H9 (cell line): ENCODE results near the gene FCHSD2. TPM values are rescaled to one million over a fixed set of nuclear protein-coding genes. Genes with fewer than 3 reads are reported as not detected.

Experiments used
- DNase-seq: peaks from one replicate; pipeline ENCODE4 v3.0.0-alpha.2; 2017
- H2AFZ ChIP-seq: one replicate; pipeline ENCODE4 v1.6.1; 2013; ENCODE audit warnings: mild to moderate bottlenecking, low read length, control low read depth, moderate library complexity
- H2AK5ac ChIP-seq: 2 replicates; pipeline ENCODE4 v1.6.1; 2013; ENCODE audit warnings: low read length, control low read depth, mixed read lengths; ENCODE audit not compliant: insufficient read length
- H2BK120ac ChIP-seq: one replicate; pipeline ENCODE4 v1.6.1; 2013; ENCODE audit warnings: low read depth, mild to moderate bottlenecking, low read length, control low read depth, inconsistent platforms; ENCODE audit not compliant: poor library complexity, severe bottlenecking
- H2BK12ac ChIP-seq: 2 replicates; pipeline ENCODE4 v1.6.1; 2013; ENCODE audit warnings: low read length, control low read depth, mixed read lengths, low read depth; ENCODE audit not compliant: insufficient read length
- H2BK15ac ChIP-seq: 2 replicates; pipeline ENCODE4 v1.6.1; 2013; ENCODE audit warnings: low read depth, low read length, control low read depth
- H2BK20ac ChIP-seq: one replicate; pipeline ENCODE4 v1.6.1; 2013; ENCODE audit warnings: low read depth, mild to moderate bottlenecking, low read length, control low read depth, inconsistent platforms; ENCODE audit not compliant: poor library complexity, severe bottlenecking
- H2BK5ac ChIP-seq: 2 replicates; pipeline ENCODE4 v1.6.1; 2013; ENCODE audit warnings: low read length, control low read depth, mixed read lengths; ENCODE audit not compliant: insufficient read length
- H3K14ac ChIP-seq: 2 replicates; pipeline ENCODE4 v1.6.1; 2013; ENCODE audit warnings: low read length, control low read depth; ENCODE audit not compliant: insufficient read depth
- H3K18ac ChIP-seq: 2 replicates; pipeline ENCODE4 v1.6.1; 2013; ENCODE audit warnings: low read depth, mild to moderate bottlenecking, mixed read lengths, low read length, control low read depth; ENCODE audit not compliant: insufficient read length
- H3K23ac ChIP-seq: 2 replicates; pipeline ENCODE4 v1.6.1; 2013; ENCODE audit warnings: low read length, control low read depth, mixed read lengths, low read depth; ENCODE audit not compliant: insufficient read length
- H3K23me2 ChIP-seq: 2 replicates; pipeline ENCODE4 v1.6.1; 2013; ENCODE audit warnings: low read depth, mild to moderate bottlenecking, mixed read lengths, low read length, control low read depth; ENCODE audit not compliant: insufficient read length, poor library complexity, severe bottlenecking
- H3K27ac ChIP-seq: 2 replicates; pipeline ENCODE4 v1.5.1; 2013; ENCODE audit warnings: low read length, control low read depth, mixed read lengths, low read depth; ENCODE audit not compliant: insufficient read length
- H3K27me3 ChIP-seq: 2 replicates; pipeline ENCODE4 v1.6.1; 2013; ENCODE audit warnings: low read length, control low read depth, inconsistent platforms; ENCODE audit not compliant: insufficient read depth
- H3K4ac ChIP-seq: 2 replicates; pipeline ENCODE4 v1.6.1; 2013; ENCODE audit warnings: low read depth, mild to moderate bottlenecking, control low read depth, inconsistent platforms, low read length, moderate library complexity
- H3K4me1 ChIP-seq: 2 replicates; pipeline ENCODE4 v1.6.1; 2013; ENCODE audit warnings: low read length, control low read depth, inconsistent platforms; ENCODE audit not compliant: insufficient read depth
- H3K4me2 ChIP-seq: 2 replicates; pipeline ENCODE4 v1.6.1; 2013; ENCODE audit warnings: low read length, control low read depth, mixed read lengths; ENCODE audit not compliant: insufficient read length, insufficient read depth
- H3K56ac ChIP-seq: 2 replicates; pipeline ENCODE4 v1.6.1; 2013; ENCODE audit warnings: low read depth, mild to moderate bottlenecking, mixed read lengths, low read length, control low read depth; ENCODE audit not compliant: insufficient read length
- H3K79me1 ChIP-seq: 2 replicates; pipeline ENCODE4 v1.6.1; 2013; ENCODE audit warnings: low read depth, mild to moderate bottlenecking, moderate library complexity, low read length, control low read depth, inconsistent platforms; ENCODE audit not compliant: insufficient read depth, poor library complexity, severe bottlenecking
- H3K79me2 ChIP-seq: 2 replicates; pipeline ENCODE4 v1.6.1; 2013; ENCODE audit warnings: low read length, control low read depth, inconsistent platforms; ENCODE audit not compliant: insufficient read depth
- H3K9ac ChIP-seq: 2 replicates; pipeline ENCODE4 v1.6.1; 2013; ENCODE audit warnings: low read length, control low read depth, mixed read lengths; ENCODE audit not compliant: insufficient read length; ENCODE audit errors: extremely low read depth
- H3K9me3 ChIP-seq: one replicate; pipeline ENCODE4 v1.6.1; 2013; ENCODE audit warnings: low read depth, low read length, inconsistent platforms; ENCODE audit not compliant: control insufficient read depth
- H3T11ph ChIP-seq: one replicate; pipeline ENCODE4 v1.6.1; 2013; ENCODE audit warnings: mild to moderate bottlenecking, low read length, control low read depth, inconsistent platforms
- H4K20me1 ChIP-seq: one replicate; pipeline ENCODE4 v1.6.1; 2013; ENCODE audit not compliant: control insufficient read depth, insufficient read length, insufficient read depth
- H4K5ac ChIP-seq: 2 replicates; pipeline ENCODE4 v1.6.1; 2013; ENCODE audit warnings: low read depth, mild to moderate bottlenecking, mixed read lengths, low read length, control low read depth; ENCODE audit not compliant: insufficient read length
- H4K8ac ChIP-seq: replicated peaks from 2 replicates; pipeline ENCODE4 v1.6.1; 2013; ENCODE audit warnings: low read length, control low read depth, mixed read lengths, low read depth; ENCODE audit not compliant: insufficient read length
- H4K91ac ChIP-seq: 2 replicates; pipeline ENCODE4 v1.6.1; 2013; ENCODE audit warnings: low read depth, mild to moderate bottlenecking, moderate library complexity, mixed read lengths, low read length, control low read depth; ENCODE audit not compliant: insufficient read length
- H3K27ac Mint-ChIP-seq, 3 experiments: 2 replicates in 2 of 3; 3 replicates in 1 of 3; pipeline ENCODE4 v1.8.0; 2020 to 2021; ENCODE audit warnings: mixed read lengths in 3 of 3, mild to moderate bottlenecking in 1 of 3, moderate library complexity in 1 of 3
- H3K27me3 Mint-ChIP-seq: 2 replicates; pipeline ENCODE4 v1.8.0; 2021; ENCODE audit warnings: low read depth, mild to moderate bottlenecking, moderate library complexity, mixed read lengths
- H3K36me3 Mint-ChIP-seq, 3 experiments: 2 replicates in 2 of 3; 3 replicates in 1 of 3; pipeline ENCODE4 v1.8.0; 2020 to 2021; ENCODE audit warnings: low read depth in 3 of 3, mixed read lengths in 3 of 3; ENCODE audit not compliant: insufficient read depth in 1 of 3
- H3K4me1 Mint-ChIP-seq, 2 experiments: 2 replicates each; pipeline ENCODE4 v1.8.0; 2020; ENCODE audit warnings: mixed read lengths in 2 of 2
- H3K4me3 Mint-ChIP-seq, 2 experiments: 2 replicates in 1 of 2; 3 replicates in 1 of 2; pipeline ENCODE4 v1.8.0; 2020 to 2021; ENCODE audit warnings: mild to moderate bottlenecking in 2 of 2, mixed read lengths in 2 of 2, moderate library complexity in 1 of 2
- H3K9me3 Mint-ChIP-seq, 2 experiments: 2 replicates in 1 of 2; 3 replicates in 1 of 2; pipeline ENCODE4 v1.8.0; 2020; ENCODE audit warnings: mild to moderate bottlenecking in 2 of 2, mixed read lengths in 2 of 2, moderate library complexity in 1 of 2
- WGBS: extraction: QIAGEN DNeasy Blood & Tissue Kit; methylation state at CpG from one replicate; pipeline ENCODE4 v1.1.7; 2013; ENCODE audit warnings: missing lambda C conversion rate, low lambda C conversion rate, mixed read lengths; ENCODE audit not compliant: insufficient read length; ENCODE audit errors: extremely low coverage; 5-methylcytosine and 5-hydroxymethylcytosine counted together
- total RNA-seq: library from RNA; stranded (reverse); gene quantifications from 2 replicates; pipeline ENCODE4 v1.2.1, GENCODE V29; 2021
- TF ChIP-seq, protein P1 (sequence below): fragments of 200-600 bp; sonication (generic); conservative IDR thresholded peaks from 3 replicates; pipeline ENCODE4 v1.8.0; 2021; ENCODE audit warnings: antibody characterized with exemption, mild to moderate bottlenecking

FCHSD2 gene
- total RNA-seq, 1 experiment from 2014 or later = 17.8 TPM

DNA sequence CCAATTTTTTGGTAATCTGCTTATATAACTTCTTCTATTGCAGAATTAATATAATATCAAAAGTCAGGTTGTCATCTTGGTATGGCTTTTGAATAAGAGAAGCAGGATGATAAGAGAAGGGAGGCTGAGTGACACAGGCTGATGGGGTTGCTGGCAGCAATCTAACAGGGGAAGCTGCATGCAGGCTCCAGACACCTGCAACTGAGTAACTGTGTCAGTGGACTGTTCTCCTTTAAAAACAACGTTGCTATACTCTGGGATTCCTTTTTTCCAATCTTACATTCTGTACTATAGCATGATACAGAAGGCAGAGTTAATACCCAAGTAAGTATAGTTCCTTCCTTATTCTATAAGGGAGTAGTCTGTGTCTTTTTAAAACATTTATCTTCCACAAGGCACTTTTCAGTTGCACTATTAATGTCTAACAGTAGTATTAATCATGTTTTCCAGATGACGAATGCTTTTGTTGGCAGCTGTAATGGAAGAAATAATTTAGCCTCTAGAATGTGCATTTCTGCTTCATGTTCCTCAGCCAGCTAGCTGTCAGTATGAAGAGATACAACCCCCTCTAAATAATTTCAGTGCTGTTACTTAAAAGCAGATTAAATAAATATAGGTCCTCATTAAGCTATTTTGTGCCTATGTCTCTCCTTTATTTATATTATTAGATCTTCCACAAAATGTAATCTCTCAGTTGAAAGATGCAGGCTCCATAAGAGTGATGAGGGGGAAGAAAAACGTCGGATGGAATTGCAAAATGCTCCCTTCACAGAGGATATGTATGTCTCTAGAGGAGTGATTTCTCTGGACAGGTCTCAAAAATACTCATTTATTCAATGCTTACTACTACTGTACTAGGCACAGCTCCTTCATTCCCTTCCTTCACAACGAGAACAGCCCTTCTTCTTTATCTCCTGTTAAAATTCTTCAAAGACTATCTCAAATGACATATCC, 277.1 kb downstream of the FCHSD2 start:
- H2AFZ ChIP-seq = no peak overlapping the region
- H3K23me2 ChIP-seq = no peaks in the 10 kb centered on the region
- TF ChIP-seq, protein P1, sequence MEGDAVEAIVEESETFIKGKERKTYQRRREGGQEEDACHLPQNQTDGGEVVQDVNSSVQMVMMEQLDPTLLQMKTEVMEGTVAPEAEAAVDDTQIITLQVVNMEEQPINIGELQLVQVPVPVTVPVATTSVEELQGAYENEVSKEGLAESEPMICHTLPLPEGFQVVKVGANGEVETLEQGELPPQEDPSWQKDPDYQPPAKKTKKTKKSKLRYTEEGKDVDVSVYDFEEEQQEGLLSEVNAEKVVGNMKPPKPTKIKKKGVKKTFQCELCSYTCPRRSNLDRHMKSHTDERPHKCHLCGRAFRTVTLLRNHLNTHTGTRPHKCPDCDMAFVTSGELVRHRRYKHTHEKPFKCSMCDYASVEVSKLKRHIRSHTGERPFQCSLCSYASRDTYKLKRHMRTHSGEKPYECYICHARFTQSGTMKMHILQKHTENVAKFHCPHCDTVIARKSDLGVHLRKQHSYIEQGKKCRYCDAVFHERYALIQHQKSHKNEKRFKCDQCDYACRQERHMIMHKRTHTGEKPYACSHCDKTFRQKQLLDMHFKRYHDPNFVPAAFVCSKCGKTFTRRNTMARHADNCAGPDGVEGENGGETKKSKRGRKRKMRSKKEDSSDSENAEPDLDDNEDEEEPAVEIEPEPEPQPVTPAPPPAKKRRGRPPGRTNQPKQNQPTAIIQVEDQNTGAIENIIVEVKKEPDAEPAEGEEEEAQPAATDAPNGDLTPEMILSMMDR = no peak
- H4K91ac ChIP-seq = no peak overlapping the region
- no peak overlapping the region for H3K14ac ChIP-seq
- peaks cover 0 to 4% (median 0%) of the 10 kb centered on the region in 3 experiments; a peak in 3 of 7 replicates for H3K36me3 Mint-ChIP-seq
- H3K4me3 Mint-ChIP-seq = no peak overlapping the region
- no peak overlapping the region; a peak in 1 of 7 replicates for H3K27ac Mint-ChIP-seq
- H2BK120ac ChIP-seq = no peak overlapping the region
- H3K79me1 ChIP-seq = no peaks in the 10 kb centered on the region
- H3K79me2 ChIP-seq = no peaks in the 10 kb centered on the region
- peaks cover 11 to 13% of the 10 kb centered on the region in 2 experiments for H3K4me1 Mint-ChIP-seq
- WGBS = no CpG with 5 or more reads among the region's 5 CpGs
- no peak overlapping the region for H3K27ac ChIP-seq
- H3K9me3 ChIP-seq = no peaks in the 10 kb centered on the region
- H3K9ac ChIP-seq = no peak overlapping the region
- H2BK20ac ChIP-seq = no peak overlapping the region
- no peaks in the 10 kb centered on the region for H3K27me3 ChIP-seq
- H3T11ph ChIP-seq = no peak overlapping the region
- H2AK5ac ChIP-seq = no peak overlapping the region
- no peak overlapping the region for H4K8ac ChIP-seq
- no peak overlapping the region for H2BK12ac ChIP-seq
- no peak overlapping the region for H3K4me2 ChIP-seq
- no peak overlapping the region for H3K4ac ChIP-seq
- H2BK15ac ChIP-seq = no peak overlapping the region
- no peaks in the 10 kb centered on the region for H3K4me1 ChIP-seq
- H3K18ac ChIP-seq = no peak overlapping the region
- no peaks in the 10 kb centered on the region for H3K9me3 Mint-ChIP-seq
- DNase-seq = no peak
- H4K5ac ChIP-seq = no peak overlapping the region
- H3K56ac ChIP-seq = no peak overlapping the region
- no peaks in the 10 kb centered on the region for H4K20me1 ChIP-seq
- H3K27me3 Mint-ChIP-seq = no peaks in the 10 kb centered on the region
- H3K23ac ChIP-seq = no peak overlapping the region
- H2BK5ac ChIP-seq = no peak overlapping the region
